ENCODE results near the gene ANGEL1.

ANGEL1 gene

GRCh38 chr14:76778546-76779215 lies 34.0 kb downstream of the ANGEL1 start:
- DNase-seq: no peak

GRCh38 chr14:76777721-76778120 lies 35.0 kb downstream of the ANGEL1 start:
- no peak for DNase-seq

DNA sequence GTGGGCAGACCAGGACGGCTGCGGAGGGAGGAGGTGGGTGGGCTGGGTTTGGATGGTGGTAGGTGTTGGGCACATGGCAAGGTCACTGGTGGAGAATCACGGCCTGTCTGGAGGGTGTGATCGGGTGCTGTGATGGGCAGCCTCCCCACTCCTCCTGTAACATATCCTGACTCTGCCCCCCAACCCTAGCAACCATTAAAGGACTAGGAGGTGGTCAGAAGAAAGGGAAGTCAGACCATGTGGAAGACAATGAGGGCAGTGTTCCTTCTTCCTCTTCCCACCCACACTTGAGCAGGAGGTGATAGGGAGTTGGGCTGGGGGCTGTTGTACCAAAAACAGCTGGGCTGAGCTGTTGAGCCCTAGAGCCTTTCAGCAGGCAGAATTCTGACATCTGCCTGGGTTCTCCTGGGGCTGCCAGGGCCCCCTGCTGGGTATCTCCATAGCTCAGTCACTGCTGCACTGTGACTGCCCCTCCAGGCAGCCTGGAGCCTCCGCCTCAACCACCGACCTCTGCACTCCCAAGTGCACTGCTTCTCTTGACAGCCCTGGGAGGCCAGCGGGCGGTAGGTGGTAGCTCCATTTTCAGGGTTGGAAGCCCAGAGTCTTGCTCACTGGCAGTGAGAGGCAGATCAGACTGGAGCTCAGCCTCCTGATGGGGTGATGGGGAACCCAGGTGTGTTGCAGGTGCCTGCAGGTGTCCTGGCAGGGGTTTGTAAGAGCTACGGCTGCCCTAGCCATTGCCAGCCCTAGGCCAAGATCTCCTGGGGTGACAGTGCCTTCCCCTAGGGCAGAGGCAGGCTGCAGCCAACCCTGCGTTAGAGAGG lies 36.0 kb downstream of the ANGEL1 start:
- DNase-seq: no peak

DNA sequence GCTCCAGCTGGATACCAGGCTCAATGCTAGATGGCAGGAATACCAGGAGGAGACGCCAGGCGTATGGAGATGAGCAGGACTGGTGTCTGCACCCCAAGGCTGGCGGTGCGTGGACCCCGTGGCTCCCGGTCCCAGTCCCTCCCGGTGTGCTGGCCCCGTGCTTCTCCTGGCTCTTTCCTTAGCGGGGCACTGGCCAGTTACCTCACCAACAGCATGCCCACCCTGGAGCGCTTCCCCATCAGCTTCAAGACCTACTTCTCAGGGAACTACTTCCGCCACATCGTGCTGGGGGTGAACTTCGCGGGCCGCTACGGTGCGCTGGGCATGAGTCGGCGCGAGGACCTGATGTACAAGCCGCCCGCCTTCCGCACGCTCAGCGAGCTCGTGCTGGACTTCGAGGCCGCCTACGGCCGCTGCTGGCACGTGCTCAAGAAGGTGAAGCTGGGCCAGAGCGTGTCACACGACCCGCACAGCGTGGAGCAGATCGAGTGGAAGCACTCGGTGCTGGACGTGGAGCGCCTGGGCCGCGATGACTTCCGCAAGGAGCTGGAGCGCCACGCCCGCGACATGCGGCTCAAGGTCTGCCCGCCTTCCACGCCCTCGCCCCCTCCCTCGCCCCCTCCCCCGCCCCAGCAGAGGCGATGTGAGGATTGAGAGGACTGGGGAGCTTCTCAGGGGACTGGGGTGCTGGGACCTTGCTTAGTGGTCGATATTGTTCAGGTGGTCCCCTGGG lies 36.8 kb downstream of the ANGEL1 start:
- no peak for DNase-seq

DNA sequence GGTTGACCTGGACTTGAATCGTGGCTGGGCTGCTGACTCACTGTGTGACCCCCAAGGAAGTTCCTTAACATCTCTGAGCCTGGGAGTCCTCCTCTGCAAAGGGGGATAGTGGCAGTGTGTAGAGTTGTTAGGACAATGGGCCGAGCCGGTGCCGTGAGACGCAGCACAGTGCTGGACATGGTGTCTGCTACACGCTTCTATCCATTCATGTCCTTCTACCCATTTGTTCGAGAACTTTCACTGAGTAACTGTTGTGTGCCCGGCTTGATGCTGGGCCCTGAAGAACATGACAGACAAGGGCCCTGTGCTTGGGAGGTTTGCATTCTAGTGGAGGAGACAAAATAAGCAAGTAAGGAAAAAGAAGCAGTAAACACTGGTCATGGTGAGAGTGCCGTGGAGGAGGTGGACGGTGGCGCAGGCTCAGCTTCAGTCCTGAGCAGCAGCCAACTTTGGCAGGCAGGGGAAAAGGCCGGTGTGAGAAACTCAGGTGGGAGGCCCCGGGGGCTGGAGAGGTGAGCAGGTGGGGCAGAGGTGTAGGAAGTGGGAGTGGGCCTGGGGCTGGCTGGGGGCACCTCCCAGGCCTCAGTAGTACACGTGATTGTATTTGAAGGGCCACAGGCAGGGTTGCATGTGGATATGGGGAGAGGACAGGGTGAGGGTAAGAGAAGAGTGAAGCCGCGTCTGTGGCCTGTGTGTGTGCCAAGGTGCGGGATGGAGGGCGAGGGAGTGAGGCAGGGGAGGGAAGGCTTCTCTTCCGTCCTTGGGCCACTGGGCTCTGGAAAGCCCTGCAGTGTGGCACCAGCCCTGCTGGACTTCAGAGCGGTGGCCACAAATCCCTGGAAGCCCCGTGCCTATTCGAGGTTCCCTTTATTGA lies 37.6 kb downstream of the ANGEL1 start:
- DNase-seq: no peak

GRCh38 chr14:76773956-76774820 lies 38.5 kb downstream of the ANGEL1 start:
- no peak for DNase-seq

DNA sequence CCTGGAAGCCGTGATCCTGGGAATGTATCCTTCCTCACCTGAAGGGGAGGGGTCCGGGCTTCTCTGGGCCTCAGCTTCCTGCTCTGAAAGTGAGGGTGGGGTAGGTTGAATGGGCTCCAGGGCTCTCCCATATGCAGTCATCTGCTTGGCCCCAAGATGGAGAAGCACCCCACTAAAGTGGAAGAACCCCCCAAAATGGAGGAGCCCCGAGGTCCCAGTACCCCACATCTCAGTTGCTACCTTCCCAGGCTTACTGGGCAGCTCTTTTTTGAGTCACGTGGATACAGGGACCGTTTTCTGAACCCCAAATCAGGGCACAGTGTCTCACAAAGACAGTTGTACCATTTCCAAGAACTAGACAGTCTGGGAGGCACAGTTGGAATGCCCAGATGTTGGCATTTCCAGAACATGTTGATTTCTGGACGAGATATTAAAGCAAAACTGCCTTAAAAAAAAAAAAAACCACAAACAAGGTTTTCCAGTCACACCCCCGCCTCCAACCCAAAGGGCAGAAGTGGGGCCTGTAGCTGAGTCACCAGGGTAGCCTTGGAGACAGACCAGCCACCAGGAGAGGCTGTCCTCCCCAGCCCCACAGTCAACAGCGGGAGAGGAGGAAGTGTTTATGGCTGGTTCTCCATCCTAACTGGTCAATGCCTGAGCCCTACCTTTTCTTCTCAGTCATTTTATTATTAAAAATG lies 39.3 kb downstream of the ANGEL1 start:
- peak; percentile 1 for DNase-seq

GRCh38 chr14:76772300-76773187 lies 40.1 kb downstream of the ANGEL1 start:
- DNase-seq: no peak

DNA sequence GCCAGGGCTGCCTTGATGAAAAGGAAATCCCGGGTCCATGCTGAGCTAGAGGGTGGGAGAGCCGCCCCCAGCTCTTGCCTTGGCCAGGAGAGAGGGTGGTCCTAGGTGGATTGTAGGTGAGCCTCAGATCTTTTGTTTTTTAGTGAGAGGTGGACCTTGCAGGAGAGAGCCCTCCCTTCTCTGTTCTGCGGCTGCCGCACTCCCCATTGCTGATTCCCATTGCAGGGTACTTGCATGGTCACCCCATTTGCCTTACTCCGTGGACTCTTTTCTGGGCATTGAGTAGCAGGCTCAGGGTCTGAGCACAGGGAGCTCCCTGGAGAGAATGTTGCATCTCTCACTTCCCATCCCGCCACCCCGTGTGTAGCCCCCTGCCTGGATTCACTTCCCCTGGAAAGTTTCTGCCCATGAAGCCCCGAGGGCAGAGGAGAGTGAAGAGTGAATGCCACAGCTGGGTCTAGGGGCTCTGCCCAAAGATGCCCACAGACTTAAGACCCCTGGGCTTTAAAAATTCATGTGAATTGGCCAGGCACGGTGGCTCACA lies 41.2 kb downstream of the ANGEL1 start:
- no peak for DNase-seq

DNA sequence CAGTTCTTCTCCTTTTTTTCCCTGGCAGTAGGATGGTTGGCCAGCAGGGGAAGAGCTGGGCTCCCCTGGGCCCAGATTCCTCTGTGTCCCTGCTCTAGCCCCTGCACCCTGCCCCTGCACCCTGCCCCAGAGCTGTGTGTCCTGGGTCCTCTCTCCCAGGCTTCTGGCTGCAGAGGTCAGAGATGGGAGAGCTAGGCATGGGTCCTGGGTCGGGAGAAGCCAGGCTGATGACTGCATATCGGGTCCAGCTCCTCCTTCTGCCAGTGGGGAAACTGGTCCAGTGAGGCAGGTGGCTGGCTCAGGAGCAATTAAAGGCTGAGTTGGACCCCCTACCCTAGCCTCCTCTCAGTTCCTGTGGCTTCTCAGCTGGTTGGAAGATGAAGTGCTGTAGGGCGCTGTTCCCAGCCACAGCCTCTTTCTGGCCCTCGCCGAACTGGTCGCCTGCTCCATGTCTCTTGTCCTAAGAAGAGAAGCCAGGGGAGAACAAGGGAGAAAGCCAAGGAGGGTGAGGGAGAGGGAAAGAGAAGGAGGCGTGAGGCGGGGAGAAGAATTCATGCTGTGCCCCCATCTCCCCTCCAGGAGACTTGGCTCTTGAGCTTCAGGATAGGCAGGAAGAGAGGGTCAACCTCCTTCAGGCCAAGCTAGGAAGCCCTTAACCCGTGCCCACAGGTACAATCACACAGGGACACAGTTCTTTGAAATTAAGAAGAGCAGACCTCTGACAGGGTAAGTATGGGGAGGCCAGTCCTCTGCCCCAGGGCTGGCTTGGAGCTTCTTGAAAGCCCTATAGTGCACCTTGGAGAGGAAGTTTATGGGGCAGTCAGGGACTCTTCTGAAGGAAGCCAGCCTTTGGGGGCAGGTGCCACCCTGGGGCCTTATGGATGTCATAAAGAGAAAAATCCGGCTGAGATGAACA lies 41.9 kb downstream of the ANGEL1 start:
- DNase-seq: no peak

GRCh38 chr14:76769636-76770292 lies 42.9 kb downstream of the ANGEL1 start:
- DNase-seq: no peak

- DNase-seq: peak; percentile 3
Measured at GRCh38 chr14:76768671-76769500, 43.8 kb downstream of the ANGEL1 start.

DNA sequence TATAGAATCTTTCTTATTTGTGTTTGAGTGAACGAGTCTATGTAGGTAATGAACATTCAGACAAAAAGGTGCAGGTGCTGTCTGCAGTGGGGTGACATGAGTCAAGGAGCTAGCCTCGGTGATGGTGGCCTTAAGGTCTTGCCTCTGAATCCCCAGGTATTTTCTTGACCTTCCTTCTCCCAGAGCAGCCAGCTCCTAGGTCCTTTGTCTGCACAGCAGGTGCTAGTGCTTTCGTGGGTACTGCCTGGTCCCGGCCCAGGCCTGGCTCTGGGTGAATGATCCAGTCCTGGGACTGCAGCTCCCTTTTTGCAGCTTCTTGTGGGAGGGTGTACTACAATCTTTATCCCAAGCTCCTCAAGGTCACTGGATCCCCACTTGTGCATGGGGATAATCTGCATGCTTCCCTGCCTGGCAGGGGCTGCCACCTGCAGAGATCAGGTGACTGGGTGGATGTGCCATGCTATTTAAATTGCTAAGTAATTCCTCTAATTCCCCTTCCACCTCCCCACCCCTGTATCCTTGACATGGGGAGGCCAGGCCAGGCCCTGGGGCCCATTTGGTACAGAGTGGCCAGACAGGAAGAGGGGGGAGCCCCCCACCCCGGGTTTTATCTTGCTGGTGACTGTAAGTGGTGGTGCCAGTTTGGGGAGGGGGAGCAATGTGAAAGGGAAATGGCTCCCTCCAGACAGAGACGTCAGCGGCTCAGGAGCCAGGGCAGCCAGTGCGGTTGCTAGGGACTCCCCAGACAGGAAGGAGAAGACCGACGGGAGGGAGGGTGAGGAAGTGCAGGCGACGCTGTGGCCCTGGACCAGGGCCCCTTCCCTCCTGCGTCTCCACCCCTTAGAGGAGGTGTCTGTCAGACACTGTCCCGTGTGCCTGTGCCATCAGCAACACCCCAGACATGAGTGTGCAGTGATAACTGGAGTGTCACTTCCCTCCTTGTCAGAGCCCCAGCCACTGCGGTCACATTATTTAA lies 44.7 kb downstream of the ANGEL1 start:
- DNase-seq: peak; percentile 70

- DNase-seq: no peak
Measured at GRCh38 chr14:76765461-76765931, 47.2 kb downstream of the ANGEL1 start.

Measured in stimulated activated CD4-positive, alpha-beta T cell treated with anti-CD3 and anti-CD28 coated beads, Interleukin-4, amount 100 ng/mL, for 24 hours (primary cell).